GM10266 (cell line): ENCODE data around the gene MYO9A.

Source experiments
- DNase-seq: peaks from one replicate; pipeline ENCODE4 v3.0.0; 2012; ENCODE audit errors: extremely low spot score
- CTCF ChIP-seq: IDR thresholded peaks from 2 replicates; pipeline ENCODE4 v1.5.1; 2012; ENCODE audit warnings: mild to moderate bottlenecking, low read depth; ENCODE audit not compliant: control insufficient read depth, insufficient read depth; ENCODE audit errors: missing control alignments

Gene MYO9A

GRCh38 chr15:72139667-72140066, 21.7 kb upstream of the MYO9A start:
- no peak for DNase-seq
- no peak for TF ChIP-seq CTCF

GRCh38 chr15:72136170-72137051, 18.5 kb upstream of the MYO9A start:
- TF ChIP-seq CTCF = no peak
- no peak for DNase-seq

GRCh38 chr15:72135719-72136118, 17.8 kb upstream of the MYO9A start:
- TF ChIP-seq CTCF = no peak
- DNase-seq = no peak

- DNase-seq = no peak
- TF ChIP-seq CTCF = no peak
Measured at GRCh38 chr15:72133211-72133610, 15.3 kb upstream of the MYO9A start.

GRCh38 chr15:72131922-72132321, 14.0 kb upstream of the MYO9A start:
- TF ChIP-seq CTCF = no peak
- DNase-seq = no peak

GRCh38 chr15:72130272-72130671, 12.3 kb upstream of the MYO9A start:
- no peak for TF ChIP-seq CTCF
- no peak for DNase-seq

- no peak for TF ChIP-seq CTCF
- no peak for DNase-seq
Measured at GRCh38 chr15:72128359-72128758, 10.4 kb upstream of the MYO9A start.
